HG02852 (cell line): Measurements from ENCODE around the gene VEZT.

ENCODE experiments used
- ATAC-seq: cut with Tn5 transposase; IDR thresholded peaks from one replicate; pipeline ENCODE4 v1.9.1; 2021; ENCODE audit warnings: mild to moderate bottlenecking, moderate library complexity; ENCODE audit not compliant: unreplicated experiment

Gene VEZT

DNA sequence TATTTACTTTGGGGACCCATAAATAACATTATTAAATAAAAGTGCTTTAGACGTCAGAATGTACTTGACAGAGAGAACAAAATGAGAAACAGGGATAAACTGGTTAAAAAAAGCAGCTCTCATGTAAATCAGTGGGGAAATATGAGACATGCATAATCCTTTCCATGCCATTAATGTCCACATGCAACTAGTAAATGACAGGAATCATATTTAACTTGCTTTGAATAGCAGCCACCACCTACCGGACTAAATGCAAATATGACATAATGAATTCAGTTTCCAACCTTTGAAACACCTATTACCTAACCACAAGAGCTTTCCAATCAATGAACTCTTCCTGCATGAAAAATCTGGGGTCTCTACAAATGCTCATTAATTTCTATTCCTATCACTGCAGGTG is 20.0 kb upstream of the VEZT start:
- ATAC-seq: no peak

DNA sequence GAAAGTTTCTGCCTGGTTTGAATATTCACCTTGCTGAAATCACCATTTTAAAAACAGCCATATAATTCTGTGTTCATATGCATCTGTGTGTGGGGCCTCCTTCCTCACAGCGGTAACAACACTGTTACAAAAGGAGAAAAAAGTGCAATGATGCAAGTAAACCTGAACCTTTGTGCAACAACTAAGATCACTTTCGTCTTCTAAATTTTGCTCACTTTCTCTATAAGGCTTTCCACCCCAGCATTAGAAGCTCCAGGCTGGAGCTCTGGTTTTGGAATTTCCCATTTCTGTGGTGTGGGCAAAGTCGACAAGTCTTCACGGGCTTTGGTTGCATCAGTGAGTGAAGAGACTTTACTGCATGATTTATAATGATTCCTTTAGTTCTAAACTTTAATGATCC is 18.7 kb upstream of the VEZT start:
- peak; percentile 76 for ATAC-seq

DNA sequence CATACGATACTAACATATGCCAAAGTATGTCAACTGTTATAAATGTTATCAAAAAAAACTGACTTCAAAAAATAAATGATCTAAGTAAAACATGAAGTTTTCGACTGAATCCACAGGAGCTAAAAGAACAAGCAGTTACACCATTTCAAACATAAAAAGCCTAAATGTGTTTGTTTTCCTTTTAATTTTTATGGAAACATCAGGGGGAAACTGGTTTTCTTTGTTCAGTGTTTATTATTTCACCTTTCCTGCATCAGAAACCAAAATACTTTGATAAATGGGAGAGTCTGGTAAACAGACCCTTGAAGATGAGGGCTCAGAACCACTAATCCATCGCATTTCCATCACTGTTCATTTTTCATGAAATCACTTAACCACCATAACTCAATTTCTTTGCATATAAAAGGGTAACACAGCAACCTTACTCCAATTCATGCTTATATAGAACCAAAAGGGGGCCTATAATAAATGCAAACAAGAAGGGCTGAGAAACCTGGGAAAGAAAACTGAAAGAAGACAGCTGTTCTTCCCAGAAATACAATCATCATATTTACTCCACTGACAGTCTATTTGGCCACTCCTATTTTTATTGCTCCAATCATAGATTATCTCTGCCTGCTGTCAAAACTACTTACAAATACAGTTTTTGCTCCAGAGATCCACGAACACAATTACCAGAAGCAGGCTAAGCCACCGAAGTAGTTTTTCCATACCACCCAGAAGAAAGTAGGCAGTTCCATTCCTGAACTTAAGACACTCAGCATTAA is 17.3 kb upstream of the VEZT start:
- ATAC-seq: no peak

- no peak for ATAC-seq
Observed at GRCh38 chr12:95201056-95201670, 16.4 kb upstream of the VEZT start.

DNA sequence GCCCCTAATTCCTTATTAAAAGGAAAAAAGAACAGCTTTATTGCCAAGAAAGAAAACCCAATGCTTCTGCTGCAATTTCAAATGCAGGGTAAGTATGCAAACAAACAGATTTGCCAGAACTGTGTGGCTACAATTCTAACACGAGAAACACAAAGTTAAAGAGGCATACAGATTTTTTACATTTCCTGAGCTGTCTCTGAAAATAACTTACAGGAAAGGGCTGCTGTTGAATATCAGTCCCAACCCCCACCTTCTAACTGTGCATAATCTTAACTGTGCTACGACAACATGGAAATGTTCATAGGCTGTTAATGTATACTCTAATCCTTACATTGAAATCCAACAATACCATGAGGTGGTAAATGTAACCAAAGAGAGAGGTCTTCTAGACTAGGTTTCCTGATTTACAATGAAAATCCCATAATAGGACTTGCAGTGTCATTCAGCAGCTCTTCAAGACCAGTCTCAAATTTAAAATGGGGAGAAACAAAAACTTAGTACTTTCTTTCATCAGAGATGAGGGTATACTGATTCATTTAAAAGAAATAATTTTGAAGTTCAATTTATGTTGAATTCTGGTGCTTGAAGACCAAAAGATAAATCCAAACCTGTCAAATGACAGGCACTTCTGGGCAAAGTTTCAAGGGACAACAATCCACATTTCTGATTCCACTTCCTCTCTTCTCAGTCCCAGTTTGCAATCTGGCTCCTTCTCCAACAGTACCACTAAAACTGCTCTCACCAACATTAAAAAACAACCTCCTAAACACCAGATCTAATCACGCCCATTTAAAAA is 14.7 kb upstream of the VEZT start:
- ATAC-seq: no peak

- no peak for ATAC-seq
Observed at GRCh38 chr12:95203487-95204030, 14.0 kb upstream of the VEZT start.

DNA sequence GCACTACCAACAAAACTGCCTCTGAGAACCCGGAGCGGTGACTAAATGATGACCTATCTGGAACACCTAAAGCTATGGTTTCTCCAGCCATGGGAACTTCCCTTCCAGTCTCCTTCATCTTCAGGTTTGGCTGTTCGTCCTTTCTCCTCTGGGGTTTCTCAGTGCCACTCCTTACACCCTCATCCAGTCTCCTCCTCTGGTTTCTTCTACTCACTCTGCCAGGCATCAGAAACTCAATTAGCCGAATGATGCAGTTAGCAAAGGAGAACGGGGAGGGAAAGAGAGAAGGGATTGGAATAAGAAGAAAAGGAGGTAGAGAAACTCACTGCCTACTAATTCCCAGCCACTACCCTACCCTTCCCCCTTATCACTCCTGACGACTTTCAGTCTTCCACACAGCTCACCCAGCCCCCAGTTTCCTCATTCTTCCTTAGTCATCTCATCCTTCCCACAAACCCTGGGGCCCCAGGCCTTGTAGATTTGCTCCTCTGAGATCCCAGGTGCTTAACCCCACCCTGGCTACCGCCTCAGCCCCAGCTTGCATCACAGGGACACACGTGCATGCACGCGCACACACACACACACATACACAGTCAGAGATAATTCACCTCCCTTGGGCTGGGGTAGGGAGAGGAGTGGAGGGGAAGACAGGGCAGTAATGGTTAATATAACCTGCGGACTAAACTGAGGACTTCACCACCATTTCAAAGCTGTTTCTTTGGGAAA is 13.3 kb upstream of the VEZT start:
- ATAC-seq: no peak

- no peak for ATAC-seq
Observed at GRCh38 chr12:95205016-95205624, 12.5 kb upstream of the VEZT start.

- no peak for ATAC-seq
Observed at GRCh38 chr12:95205685-95206084, 11.9 kb upstream of the VEZT start.

DNA sequence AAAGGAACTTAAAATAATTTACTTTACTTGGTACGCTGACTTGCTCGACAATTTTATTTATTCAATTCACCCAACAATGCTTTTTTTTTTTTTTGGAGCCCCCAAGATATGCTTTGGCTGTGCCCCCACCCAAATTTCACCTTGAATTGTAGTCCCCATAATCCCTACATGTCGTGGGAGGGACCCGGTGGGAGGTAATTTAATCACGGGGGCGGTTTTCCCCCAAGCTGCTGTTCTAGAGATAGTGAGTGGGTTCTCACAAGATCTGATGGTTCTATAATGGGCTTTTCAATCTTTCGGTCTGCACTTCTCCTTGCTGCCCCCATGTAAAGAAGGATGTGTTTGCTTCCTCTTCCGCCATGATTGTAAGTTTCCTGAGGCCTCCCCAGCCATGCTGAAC is 10.7 kb upstream of the VEZT start:
- ATAC-seq: no peak

DNA sequence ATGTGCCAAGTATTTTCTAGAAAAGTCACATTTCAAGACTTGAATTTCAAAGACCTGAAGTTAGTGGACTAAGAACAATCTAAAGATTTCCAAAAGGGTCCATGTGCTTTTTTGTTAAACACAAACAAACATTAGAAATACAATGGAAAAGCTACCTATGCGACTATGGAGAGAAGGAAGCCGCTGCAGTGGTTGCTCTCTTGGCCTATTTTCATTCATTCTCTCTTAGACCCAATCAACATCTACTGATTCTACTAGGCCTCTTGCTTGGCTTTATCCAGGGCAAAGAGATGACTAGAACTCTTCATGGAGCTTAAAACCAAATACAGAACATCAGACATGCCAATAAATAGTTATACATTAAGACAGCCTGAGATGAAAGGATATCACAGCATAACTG is 10.2 kb upstream of the VEZT start:
- ATAC-seq: no peak

DNA sequence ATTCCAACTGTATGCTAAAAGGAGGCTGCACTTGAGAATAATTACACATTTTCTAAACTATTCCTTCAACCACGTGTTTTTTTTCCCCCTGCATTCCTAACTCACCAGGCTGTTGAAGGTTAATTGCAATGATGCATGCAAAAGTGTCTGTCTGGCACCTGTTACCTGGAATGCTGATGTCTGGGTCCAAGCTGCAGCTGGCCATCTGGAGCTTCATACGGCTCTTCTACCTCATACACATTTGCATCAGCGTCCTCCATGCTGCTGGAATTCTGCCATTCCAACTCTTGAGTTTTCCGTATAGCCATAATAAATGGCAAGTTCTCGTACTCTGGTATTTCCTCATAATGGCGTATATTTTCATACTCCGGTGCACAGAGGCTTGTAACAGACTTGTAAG is 8.9 kb upstream of the VEZT start:
- no peak for ATAC-seq

DNA sequence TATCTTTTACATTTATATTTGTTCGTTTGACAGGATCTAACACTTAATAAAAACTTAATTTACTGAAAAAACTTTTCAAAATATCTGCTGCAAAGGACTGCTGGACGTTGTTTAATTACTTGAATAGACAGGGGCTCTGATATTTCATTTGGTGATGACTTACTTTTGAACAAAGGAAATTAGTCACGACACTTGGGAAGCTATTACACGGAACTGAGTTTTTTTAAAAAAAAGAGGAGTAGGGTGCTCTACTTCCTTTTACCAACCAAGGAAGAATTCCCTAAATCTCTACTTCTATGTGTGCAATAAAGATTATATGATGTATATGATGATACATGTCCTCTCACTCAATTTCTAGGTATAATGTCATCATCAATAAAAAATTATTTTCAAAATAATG is 5.0 kb upstream of the VEZT start:
- ATAC-seq: no peak

- ATAC-seq: no peak
Observed at GRCh38 chr12:95213119-95213518, 4.5 kb upstream of the VEZT start.

GRCh38 chr12:95213928-95214327 is 3.7 kb upstream of the VEZT start:
- no peak for ATAC-seq

DNA sequence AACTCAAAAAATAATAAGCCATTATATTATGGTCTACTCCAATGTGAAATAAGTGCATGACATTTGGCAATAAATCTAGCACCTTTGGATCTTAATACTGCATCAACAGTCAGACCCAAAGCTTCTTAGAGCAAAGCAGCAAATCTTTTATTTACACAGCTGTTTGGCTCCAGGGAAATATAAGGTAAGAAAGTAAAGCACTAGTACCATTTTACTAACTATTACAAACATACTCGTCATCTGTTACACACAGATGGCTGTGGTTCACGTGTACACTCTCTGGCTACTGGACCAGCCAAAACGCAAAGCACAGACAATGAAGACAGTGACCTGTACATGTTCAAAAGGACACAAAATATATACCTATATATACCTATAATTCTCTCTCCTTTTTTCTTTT is 3.1 kb upstream of the VEZT start:
- ATAC-seq: no peak

DNA sequence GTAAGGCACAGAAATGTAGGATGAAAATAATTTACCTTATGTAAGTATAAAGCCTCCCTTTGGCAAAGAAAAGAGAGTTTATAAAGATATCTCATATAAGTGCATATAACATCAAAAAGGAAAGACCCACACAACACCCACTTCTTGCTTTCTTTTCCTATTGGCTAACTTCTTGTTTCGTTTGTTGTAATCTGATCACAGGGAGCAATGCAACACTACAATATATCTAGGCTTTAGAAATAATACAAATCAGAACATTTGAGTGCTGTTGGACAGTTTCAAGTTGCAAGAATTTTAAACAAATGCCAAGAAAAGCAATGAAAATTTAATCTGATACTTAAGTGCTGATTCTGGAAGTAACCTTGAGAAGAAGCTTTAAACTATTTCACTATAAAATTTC is 1.7 kb upstream of the VEZT start:
- ATAC-seq: no peak

- ATAC-seq: peak; percentile 30
Observed at GRCh38 chr12:95216711-95217376, 763 bp upstream of the VEZT start.

DNA sequence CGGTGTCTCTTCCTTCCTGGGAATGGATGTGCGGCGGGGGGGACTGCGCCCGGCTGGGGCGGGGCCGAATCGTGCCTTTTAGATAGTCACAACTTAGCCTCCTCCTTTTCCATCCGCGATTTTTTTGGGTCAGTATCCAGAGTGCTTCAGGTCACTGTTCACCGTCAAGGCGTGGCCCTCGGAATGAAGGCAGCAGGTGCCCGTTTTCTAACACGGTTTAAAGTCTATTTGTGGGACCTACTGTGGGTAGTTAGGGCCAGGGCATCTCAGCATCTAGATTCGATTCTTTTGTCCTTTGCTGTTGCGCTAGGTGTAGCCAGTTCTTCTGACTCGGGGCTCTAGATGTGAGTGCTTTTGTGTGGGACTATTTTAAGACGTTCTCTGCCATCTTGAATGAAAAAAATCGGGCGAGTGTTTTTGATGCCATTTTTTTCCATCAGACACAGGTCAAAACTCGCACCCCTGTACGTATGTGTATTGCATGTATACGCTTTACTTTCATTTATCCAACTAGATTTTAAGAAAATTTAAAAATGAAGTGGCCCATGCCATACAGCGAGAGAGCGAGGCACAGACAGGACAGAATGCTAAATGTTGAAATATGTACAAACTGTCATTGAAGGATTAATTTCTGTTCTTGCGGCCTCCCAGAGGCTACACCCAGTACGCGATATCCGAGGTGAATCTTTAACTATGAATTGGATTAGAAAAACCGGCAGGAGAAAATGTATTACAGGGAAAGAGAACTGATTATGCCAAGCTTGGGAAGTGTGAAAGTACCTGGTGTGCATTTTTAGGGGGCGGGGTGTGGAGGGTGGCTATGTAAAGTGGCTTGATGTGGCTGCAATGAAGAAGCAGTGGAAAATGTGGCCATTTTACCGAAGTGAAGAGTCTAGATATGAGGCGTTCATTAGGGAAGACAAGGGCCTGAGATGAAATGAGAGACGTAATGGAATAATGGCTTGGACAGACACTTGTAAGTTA is 835 bp downstream of the VEZT start:
- peak; percentile 5 for ATAC-seq
